Adrenal gland (tissue), 5 donors: ENCODE results near the gene GMCL1.

Experiments
- POLR2A ChIP-seq, 2 donors: fragments of 450-650 bp; IDR thresholded peaks; one replicate each; pipeline ENCODE4 v1.6.1; 2017; ENCODE audit warnings: antibody characterized with exemption in 2 of 2, mild to moderate bottlenecking in 2 of 2, moderate library complexity in 1 of 2
- TF ChIP-seq, protein P1 (sequence below), 6 experiments: fragments of 450-650 bp in 4 of 6; fragments of 200-600 bp in 2 of 6; sonication (generic) in 1 of 6; IDR thresholded peaks; 1 replicate in 5 of 6; 2 replicates in 1 of 6; pipeline versions ENCODE4 v1.5.1 to v1.8.0; 2016 to 2021; ENCODE audit warnings: antibody characterized with exemption in 6 of 6, mild to moderate bottlenecking in 2 of 6, moderate library complexity in 1 of 6
- donor health status: DM: no; HTN: no; CAD: no.

DNA sequence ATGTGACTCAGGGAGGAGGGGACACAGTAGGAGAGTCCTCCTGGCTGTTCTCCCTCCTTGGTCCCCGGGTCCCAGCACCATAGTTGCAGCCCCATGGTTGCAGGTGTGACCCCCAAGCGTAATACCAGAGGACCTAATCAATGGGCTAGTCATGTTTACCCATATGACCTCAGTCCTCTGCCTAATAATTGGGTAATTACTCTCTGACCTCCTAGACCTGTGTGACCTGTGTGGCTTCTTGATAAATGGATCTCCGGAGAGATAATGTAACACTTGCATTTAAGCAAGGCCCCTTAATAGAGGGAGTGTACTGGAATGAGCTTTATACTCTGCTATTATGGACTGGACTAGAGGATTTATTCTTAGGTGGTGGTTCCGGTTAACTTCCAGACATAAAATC, 32.2 kb upstream of the GMCL1 start:
- TF ChIP-seq, protein P1, sequence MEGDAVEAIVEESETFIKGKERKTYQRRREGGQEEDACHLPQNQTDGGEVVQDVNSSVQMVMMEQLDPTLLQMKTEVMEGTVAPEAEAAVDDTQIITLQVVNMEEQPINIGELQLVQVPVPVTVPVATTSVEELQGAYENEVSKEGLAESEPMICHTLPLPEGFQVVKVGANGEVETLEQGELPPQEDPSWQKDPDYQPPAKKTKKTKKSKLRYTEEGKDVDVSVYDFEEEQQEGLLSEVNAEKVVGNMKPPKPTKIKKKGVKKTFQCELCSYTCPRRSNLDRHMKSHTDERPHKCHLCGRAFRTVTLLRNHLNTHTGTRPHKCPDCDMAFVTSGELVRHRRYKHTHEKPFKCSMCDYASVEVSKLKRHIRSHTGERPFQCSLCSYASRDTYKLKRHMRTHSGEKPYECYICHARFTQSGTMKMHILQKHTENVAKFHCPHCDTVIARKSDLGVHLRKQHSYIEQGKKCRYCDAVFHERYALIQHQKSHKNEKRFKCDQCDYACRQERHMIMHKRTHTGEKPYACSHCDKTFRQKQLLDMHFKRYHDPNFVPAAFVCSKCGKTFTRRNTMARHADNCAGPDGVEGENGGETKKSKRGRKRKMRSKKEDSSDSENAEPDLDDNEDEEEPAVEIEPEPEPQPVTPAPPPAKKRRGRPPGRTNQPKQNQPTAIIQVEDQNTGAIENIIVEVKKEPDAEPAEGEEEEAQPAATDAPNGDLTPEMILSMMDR (IDR thresholded peaks at IDR 0.05): no peak
- TF ChIP-seq POLR2A (IDR thresholded peaks at IDR 0.05): no peak
